Amniotic stem cell (primary cell): Measurements from ENCODE around the gene INTS13.
"Not testable (repeated sequence)": the region's sequence is repeated elsewhere in the genome, so short reads cannot be mapped to it uniquely, and the experiment has no call there.

Source experiments
- DNase-seq: peaks from one replicate; lab custom pipeline; 2025; lab: John Stamatoyannopoulos, UW

The INTS13 gene

GRCh38 chr12:26870491-26871419, 67.0 kb downstream of the INTS13 start:
- DNase-seq: no peak

- no peak for DNase-seq
Measured at GRCh38 chr12:26869908-26870459, 67.8 kb downstream of the INTS13 start.

- no peak for DNase-seq
Measured at GRCh38 chr12:26869104-26869494, 68.7 kb downstream of the INTS13 start.

- DNase-seq: no peak
Measured at GRCh38 chr12:26868447-26869103, 69.2 kb downstream of the INTS13 start.

GRCh38 chr12:26867080-26867479, 70.7 kb downstream of the INTS13 start:
- DNase-seq: no peak

GRCh38 chr12:26863515-26863914, 74.3 kb downstream of the INTS13 start:
- DNase-seq: no peak

GRCh38 chr12:26862787-26863186, 75.0 kb downstream of the INTS13 start:
- DNase-seq: not testable (repeated sequence)

GRCh38 chr12:26861690-26862089, 76.1 kb downstream of the INTS13 start:
- no peak for DNase-seq

- DNase-seq: no peak
Measured at GRCh38 chr12:26857465-26858176, 80.2 kb downstream of the INTS13 start.

GRCh38 chr12:26855337-26855736, 82.4 kb downstream of the INTS13 start:
- DNase-seq: no peak
